Fibroblast of the aortic adventitia (primary cell): ENCODE measurements around the gene ROPN1L. TPM values are rescaled to one million over a fixed set of nuclear protein-coding genes. Genes with fewer than 3 reads are reported as not detected.

Source experiments
- DNase-seq: peaks from one replicate; pipeline ENCODE4 v3.0.0-alpha.2; 2010; ENCODE audit warnings: low read depth
- H3K4me3 ChIP-seq: 2 replicates; pipeline ENCODE4 v1.5.1; 2011; ENCODE audit warnings: low read depth, mild to moderate bottlenecking, control low read depth, low read length, moderate library complexity
- total RNA-seq: library from RNA; depleted of rRNA; stranded (reverse); fragments of >200 nt; gene quantifications from 2 replicates; pipeline ENCODE4 v1.2.3, GENCODE V29; 2012; ENCODE audit warnings: low replicate concordance
- TF ChIP-seq, protein P1 (sequence below): IDR thresholded peaks from 2 replicates; pipeline ENCODE4 v1.5.1; 2011; ENCODE audit warnings: mild to moderate bottlenecking, low read length, control low read depth, inconsistent platforms; ENCODE audit not compliant: insufficient read depth

The ROPN1L gene
- total RNA-seq, 1 donor = 0.63 TPM

DNA sequence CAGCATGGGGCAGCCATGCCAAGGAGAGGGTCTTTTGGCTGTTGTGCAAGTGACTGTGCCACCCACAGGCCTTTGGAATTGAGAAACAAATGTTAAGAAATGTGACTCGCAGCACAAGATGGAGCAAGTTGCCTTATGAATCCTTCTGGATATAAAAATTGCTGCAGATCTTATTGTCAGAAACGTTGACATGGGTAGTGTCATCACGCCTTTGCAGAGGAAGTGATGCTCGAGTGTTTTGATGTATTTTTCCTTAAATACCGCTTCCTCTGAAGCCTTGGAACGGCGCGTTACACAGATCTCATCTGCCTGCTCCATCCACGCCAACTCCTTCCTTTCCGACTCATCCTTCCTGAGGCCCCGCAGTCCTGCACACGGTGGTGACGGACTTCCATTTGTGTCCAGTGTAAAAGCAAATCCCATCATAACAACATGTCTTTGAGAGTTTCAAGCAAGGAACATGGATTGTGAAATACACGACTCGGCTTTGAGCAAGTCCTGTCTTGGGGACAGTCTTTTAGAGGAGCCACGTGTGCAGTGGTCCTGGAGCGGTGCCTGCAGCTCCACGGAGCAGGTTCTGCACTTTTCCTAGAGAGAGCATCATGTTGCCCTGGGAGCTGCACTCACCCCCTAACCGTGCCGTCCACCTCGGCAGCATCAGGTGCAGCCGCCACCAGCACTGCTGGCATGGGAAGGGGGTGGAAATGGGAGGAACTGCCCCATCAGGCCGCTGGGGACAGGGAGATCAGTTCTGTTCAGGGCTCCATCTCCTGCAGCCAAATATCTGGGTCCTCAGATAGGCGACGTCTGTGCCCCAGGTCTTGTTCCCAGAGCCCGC lies 15.1 kb downstream of the ROPN1L start:
- peak; percentile 34 for DNase-seq
- H3K4me3 ChIP-seq = no peak overlapping the region
- TF ChIP-seq, protein P1, sequence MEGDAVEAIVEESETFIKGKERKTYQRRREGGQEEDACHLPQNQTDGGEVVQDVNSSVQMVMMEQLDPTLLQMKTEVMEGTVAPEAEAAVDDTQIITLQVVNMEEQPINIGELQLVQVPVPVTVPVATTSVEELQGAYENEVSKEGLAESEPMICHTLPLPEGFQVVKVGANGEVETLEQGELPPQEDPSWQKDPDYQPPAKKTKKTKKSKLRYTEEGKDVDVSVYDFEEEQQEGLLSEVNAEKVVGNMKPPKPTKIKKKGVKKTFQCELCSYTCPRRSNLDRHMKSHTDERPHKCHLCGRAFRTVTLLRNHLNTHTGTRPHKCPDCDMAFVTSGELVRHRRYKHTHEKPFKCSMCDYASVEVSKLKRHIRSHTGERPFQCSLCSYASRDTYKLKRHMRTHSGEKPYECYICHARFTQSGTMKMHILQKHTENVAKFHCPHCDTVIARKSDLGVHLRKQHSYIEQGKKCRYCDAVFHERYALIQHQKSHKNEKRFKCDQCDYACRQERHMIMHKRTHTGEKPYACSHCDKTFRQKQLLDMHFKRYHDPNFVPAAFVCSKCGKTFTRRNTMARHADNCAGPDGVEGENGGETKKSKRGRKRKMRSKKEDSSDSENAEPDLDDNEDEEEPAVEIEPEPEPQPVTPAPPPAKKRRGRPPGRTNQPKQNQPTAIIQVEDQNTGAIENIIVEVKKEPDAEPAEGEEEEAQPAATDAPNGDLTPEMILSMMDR = no peak

- peak; percentile 61 for DNase-seq
- H3K4me3 ChIP-seq = no peak overlapping the region
- TF ChIP-seq, protein P1 = peak; percentile 36
These were observed 16.2 kb downstream of the ROPN1L start for GRCh38 chr5:10457682-10458574.

- no peak for DNase-seq
- no peak overlapping the region for H3K4me3 ChIP-seq
- TF ChIP-seq, protein P1 = no peak
These were observed 17.7 kb downstream of the ROPN1L start for GRCh38 chr5:10459080-10460055.

DNA sequence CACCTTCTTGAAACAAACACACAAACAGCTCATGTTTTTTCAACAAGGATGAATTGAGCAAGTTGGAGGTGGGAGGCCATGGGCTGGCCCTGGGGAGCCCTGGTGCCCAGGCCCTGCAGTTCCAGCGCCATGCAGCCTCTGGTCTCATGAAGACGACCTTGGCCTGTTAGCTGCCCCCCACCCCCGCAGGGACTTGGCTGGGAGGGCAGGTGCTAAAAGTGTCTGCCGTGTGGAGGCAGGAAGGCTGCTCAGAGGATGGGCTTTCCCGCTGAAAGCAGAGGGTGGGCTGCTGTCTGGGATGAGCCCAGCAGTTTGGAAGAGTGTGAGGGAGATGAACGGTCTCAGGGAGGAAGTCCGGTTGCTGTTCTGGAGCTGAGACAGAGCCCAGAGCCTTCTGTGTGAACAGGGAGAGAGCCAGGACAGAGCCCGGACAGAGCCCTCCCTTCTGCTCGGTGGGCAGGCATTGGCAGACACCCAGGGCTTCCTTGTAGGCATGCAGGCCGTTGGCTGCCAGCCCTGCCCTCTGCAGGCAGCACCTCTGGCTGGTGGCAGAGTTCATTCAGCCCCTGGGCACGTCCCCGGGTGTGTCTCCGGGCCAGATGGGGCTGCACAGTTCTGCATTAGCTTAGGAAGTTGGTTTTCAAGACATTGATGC lies 18.7 kb downstream of the ROPN1L start:
- TF ChIP-seq, protein P1 = no peak
- peak; percentile 31 for DNase-seq
- H3K4me3 ChIP-seq = no peak overlapping the region

DNA sequence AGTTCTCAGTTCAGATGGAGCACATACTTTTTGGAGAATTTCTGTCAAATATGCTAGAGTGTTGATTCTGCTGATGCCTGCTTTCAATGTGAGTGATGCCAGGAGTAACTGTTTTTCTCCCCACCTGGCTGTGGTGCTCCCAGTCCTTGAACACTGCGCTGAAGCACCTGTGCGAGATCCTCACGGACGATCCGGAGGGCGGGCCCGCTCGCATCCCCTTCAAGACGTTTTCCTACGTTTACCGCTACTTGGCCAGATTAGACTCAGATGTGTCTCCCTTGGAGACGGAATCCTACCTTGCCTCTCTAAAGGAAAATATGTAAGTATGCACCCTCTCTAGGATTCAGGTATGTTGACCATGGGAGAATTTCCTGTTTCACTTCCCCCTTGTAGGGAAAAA lies 19.4 kb downstream of the ROPN1L start:
- DNase-seq = no peak
- TF ChIP-seq, protein P1 = no peak
- H3K4me3 ChIP-seq = no peak overlapping the region
